ENCODE data around the gene C12orf43.

- no peak for TF ChIP-seq MAX (IDR thresholded peaks at IDR 0.05; ENCODE audit: low read depth, low read length)
- no peak for TF ChIP-seq CTCF (IDR thresholded peaks at IDR 0.05; ENCODE audit: low read depth, low read length)
Observed at GRCh38 chr12:120972870-120973543, 43.3 kb downstream of the C12orf43 start.
